MM.1S (cell line): ENCODE results near the gene SWT1.

Experiments used
- DNase-seq: peaks from one replicate; pipeline ENCODE4 v3.0.0-alpha.2; 2015
- H2AFZ ChIP-seq: fragments of 300-600 bp; sonication (generic); 2 replicates; pipeline ENCODE4 v1.6.0; 2016; ENCODE audit warnings: antibody characterized with exemption, low read length
- H3F3A ChIP-seq: fragments of 300-600 bp; sonication (generic); 2 replicates; pipeline ENCODE4 v1.6.1; 2016; ENCODE audit warnings: mild to moderate bottlenecking, antibody characterized with exemption, low read length, moderate library complexity, mixed read lengths; ENCODE audit not compliant: insufficient read depth
- H3K27ac ChIP-seq: fragments of 300-600 bp; sonication (generic); 2 replicates; pipeline ENCODE4 v1.5.1; 2016; ENCODE audit warnings: mild to moderate bottlenecking, low read length
- H3K27me3 ChIP-seq: fragments of 300-600 bp; sonication (generic); replicated peaks from 2 replicates; pipeline ENCODE4 v1.6.0; 2016; ENCODE audit warnings: low read length; ENCODE audit not compliant: insufficient read depth
- H3K36me3 ChIP-seq: fragments of 300-600 bp; sonication (generic); replicated peaks from 2 replicates; pipeline ENCODE4 v1.6.1; 2016; ENCODE audit warnings: mild to moderate bottlenecking, low read length, mixed read lengths; ENCODE audit not compliant: insufficient read depth
- H3K4me1 ChIP-seq: fragments of 300-600 bp; sonication (generic); 2 replicates; pipeline ENCODE4 v1.6.1; 2016; ENCODE audit warnings: low read length, mixed read lengths
- H3K4me2 ChIP-seq: fragments of 300-600 bp; sonication (generic); 2 replicates; pipeline ENCODE4 v1.6.0; 2016; ENCODE audit warnings: low read depth, low read length
- H3K4me3 ChIP-seq: fragments of 300-600 bp; sonication (generic); 2 replicates; pipeline ENCODE4 v1.5.1; 2016; ENCODE audit warnings: low read length, mixed read lengths
- H3K79me2 ChIP-seq: fragments of 300-600 bp; sonication (generic); 2 replicates; pipeline ENCODE4 v1.6.1; 2016; ENCODE audit warnings: mixed run types, low read length, mixed read lengths
- H3K9ac ChIP-seq: fragments of 300-600 bp; sonication (generic); 2 replicates; pipeline ENCODE4 v1.6.1; 2016; ENCODE audit warnings: low read length, mixed read lengths
- H3K9me2 ChIP-seq: fragments of 300-600 bp; sonication (generic); replicated peaks from 2 replicates; pipeline ENCODE4 v1.6.1; 2016; ENCODE audit warnings: mild to moderate bottlenecking, low read length, mixed read lengths; ENCODE audit not compliant: insufficient read depth
- H3K9me3 ChIP-seq: fragments of 300-600 bp; sonication (generic); replicated peaks from 2 replicates; pipeline ENCODE4 v1.6.1; 2016; ENCODE audit warnings: mild to moderate bottlenecking, low read length, mixed read lengths; ENCODE audit not compliant: insufficient read depth
- H4K20me1 ChIP-seq: fragments of 300-600 bp; sonication (generic); 2 replicates; pipeline ENCODE4 v1.6.1; 2016; ENCODE audit warnings: mild to moderate bottlenecking, low read length, moderate library complexity, mixed read lengths; ENCODE audit not compliant: insufficient read depth
- EZH2 ChIP-seq: fragments of 300-600 bp; sonication (generic); optimal IDR thresholded peaks from 2 replicates; pipeline ENCODE3; 2017; ENCODE audit warnings: low read depth, mild to moderate bottlenecking, antibody characterized with exemption, low read length, mixed read lengths
- EZH2phosphoT487 ChIP-seq: fragments of 300-600 bp; sonication (generic); IDR thresholded peaks from 2 replicates; pipeline ENCODE4 v1.6.1; 2018; ENCODE audit warnings: antibody characterized with exemption, low read length
- TF ChIP-seq, protein P1 (sequence below): fragments of 300-600 bp; sonication (generic); IDR thresholded peaks from 2 replicates; pipeline ENCODE4 v1.5.1; 2016; ENCODE audit warnings: antibody characterized with exemption, low read length, mixed read lengths

The SWT1 gene

DNA sequence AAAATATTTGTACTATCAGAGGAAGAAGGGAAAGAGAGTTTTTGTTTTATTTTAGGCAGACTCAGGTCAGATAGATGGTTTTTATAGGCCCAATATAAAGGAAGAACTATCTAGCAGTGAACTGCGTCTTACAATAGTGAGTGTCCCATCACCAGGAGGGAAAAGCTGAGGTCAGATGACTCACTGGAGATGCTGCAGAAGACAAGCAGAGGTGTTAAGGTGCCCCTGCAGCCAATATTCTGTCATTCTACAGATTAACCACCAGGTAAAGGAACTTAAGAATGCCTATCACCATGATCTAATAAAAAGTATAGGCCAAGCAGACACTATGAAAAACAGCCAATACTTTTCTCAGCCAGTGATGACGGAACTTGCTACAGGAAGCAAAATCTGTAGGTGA lies 130.5 kb downstream of the SWT1 start:
- no peaks in the 10 kb centered on the region for H3K9me2 ChIP-seq
- DNase-seq, result no peak
- H3F3A ChIP-seq, result no peaks in the 10 kb centered on the region
- H3K79me2 ChIP-seq, result no peaks in the 10 kb centered on the region
- no peak overlapping the region for H3K4me3 ChIP-seq
- H4K20me1 ChIP-seq, result no peaks in the 10 kb centered on the region
- no peak overlapping the region for H2AFZ ChIP-seq
- H3K36me3 ChIP-seq, result no peaks in the 10 kb centered on the region; the same call in 1 of the 2 replicates
- H3K4me1 ChIP-seq, result peaks cover 14% of the 10 kb centered on the region
- H3K4me2 ChIP-seq, result no peak overlapping the region
- no peak overlapping the region for H3K9ac ChIP-seq
- H3K9me3 ChIP-seq, result no peaks in the 10 kb centered on the region
- TF ChIP-seq EZH2phosphoT487, result no peak
- no peak for TF ChIP-seq EZH2
- TF ChIP-seq, protein P1, sequence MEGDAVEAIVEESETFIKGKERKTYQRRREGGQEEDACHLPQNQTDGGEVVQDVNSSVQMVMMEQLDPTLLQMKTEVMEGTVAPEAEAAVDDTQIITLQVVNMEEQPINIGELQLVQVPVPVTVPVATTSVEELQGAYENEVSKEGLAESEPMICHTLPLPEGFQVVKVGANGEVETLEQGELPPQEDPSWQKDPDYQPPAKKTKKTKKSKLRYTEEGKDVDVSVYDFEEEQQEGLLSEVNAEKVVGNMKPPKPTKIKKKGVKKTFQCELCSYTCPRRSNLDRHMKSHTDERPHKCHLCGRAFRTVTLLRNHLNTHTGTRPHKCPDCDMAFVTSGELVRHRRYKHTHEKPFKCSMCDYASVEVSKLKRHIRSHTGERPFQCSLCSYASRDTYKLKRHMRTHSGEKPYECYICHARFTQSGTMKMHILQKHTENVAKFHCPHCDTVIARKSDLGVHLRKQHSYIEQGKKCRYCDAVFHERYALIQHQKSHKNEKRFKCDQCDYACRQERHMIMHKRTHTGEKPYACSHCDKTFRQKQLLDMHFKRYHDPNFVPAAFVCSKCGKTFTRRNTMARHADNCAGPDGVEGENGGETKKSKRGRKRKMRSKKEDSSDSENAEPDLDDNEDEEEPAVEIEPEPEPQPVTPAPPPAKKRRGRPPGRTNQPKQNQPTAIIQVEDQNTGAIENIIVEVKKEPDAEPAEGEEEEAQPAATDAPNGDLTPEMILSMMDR, result no peak
- H3K27ac ChIP-seq, result no peak overlapping the region
- no peaks in the 10 kb centered on the region for H3K27me3 ChIP-seq

DNA sequence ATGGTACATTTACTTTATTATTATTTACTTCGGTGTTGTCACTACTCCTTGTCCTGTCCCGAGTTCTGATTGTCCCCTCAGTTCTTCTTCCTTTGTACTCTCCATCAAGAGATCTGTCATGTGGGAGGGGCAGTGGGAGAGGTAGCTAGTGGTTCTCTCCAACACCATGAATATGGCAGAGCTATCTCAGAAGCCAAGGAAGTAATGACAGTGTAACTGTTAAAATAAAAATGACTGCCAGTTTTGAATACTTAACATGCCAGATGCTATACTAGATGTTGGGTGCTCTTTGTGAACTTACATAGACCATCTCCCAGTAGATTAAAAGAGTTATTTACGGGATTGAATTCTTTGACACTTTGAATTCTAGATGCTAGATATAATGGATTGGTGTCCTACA lies 131.5 kb downstream of the SWT1 start:
- Histone ChIP-seq H2AFZ (no peak overlapping the region), H3K9ac (no peak overlapping the region), H3K9me3 (no peaks in the 10 kb centered on the region), H3K4me2 (no peak overlapping the region), H3F3A (no peaks in the 10 kb centered on the region), H3K79me2 (no peaks in the 10 kb centered on the region), H3K27me3 (no peaks in the 10 kb centered on the region), H4K20me1 (no peaks in the 10 kb centered on the region), H3K4me1 (peaks cover 14% of the 10 kb centered on the region), H3K27ac (no peak overlapping the region), H3K36me3 (no peaks in the 10 kb centered on the region; the same call in 1 of the 2 replicates), H3K4me3 (no peak overlapping the region), H3K9me2 (no peaks in the 10 kb centered on the region)
- DNase-seq, result no peak
- TF ChIP-seq EZH2, result no peak
- TF ChIP-seq, protein P1, result no peak
- TF ChIP-seq EZH2phosphoT487, result no peak

DNA sequence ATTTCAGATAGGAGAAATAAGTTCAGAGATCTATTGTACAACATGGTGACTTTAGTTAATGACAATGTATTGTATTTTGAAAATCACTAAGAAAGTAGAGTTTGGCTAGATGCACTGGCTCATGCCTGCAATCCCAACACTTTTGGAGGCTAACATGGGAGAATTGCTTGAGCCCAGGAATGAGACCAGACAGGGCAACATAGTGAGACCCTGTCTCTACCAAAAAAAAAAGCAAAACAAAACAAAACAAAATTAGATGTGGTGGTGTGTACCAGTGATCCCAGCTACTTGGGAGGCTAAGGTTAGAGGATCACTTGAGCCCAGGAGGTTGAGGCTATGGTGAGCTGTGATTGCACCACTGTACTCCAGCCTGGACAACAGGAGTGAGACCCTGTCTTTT lies 132.9 kb downstream of the SWT1 start:
- no peaks in the 10 kb centered on the region for H3K9me3 ChIP-seq
- H3K27ac ChIP-seq, result no peak overlapping the region
- H3K4me3 ChIP-seq, result no peak overlapping the region
- H3K4me2 ChIP-seq, result no peak overlapping the region
- DNase-seq, result no peak
- H3K4me1 ChIP-seq, result peaks cover 14% of the 10 kb centered on the region
- no peaks in the 10 kb centered on the region for H3K9me2 ChIP-seq
- H3F3A ChIP-seq, result no peaks in the 10 kb centered on the region
- H3K9ac ChIP-seq, result no peak overlapping the region
- H4K20me1 ChIP-seq, result no peaks in the 10 kb centered on the region
- H3K27me3 ChIP-seq, result no peaks in the 10 kb centered on the region
- TF ChIP-seq EZH2 (no peak), EZH2phosphoT487 (no peak)
- TF ChIP-seq, protein P1, result no peak
- H3K79me2 ChIP-seq, result no peaks in the 10 kb centered on the region
- H2AFZ ChIP-seq, result no peak overlapping the region
- no peaks in the 10 kb centered on the region; the same call in 1 of the 2 replicates for H3K36me3 ChIP-seq
